CD1c-positive myeloid dendritic cell (primary cell): ENCODE measurements around the gene F2RL2.

Experiments used
- DNase-seq: peaks from one replicate; pipeline ENCODE4 v3.0.0-alpha.2; 2016; ENCODE audit errors: extremely low spot score

F2RL2 gene

DNA sequence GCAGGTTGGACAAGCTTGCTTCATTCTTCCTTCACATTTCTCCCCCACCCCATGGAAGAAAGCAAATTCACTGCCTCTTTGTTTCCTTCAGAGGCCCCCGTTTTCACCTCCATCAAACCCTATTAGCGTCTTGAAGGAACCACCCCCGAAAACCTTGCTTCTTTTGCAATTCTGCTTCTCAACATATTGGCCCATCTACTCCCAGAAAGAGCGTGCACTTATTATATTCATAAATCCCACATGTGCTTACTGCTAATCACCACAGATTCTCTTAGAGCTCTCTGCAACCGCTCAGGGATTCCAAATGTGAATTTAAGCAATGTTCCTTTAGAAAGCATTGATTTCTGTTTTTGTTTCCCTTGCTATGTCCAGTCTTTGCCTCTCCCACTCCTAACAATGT is 1.1 kb downstream of the F2RL2 start:
- DNase-seq: no peak

GRCh38 chr5:76620166-76620565 is 3.0 kb downstream of the F2RL2 start:
- DNase-seq: no peak

DNA sequence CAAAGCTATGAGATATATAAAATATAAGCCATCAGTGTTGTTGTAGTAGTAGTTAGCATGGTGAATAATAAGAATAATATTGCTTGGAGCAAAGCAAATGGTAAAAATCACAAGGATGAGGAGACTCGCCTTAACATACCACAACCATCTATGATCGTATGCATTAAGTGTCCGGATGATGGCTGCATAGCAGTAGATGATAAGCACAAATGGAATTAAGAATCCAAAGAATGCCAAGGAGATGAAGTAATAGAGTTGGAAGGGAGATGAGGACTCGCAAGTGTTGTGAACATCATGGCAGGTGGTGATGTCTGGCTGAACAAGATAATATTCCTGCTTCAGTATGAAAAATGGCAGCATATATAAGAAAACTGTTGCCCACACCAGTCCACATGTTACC is 5.5 kb downstream of the F2RL2 start:
- DNase-seq: no peak

DNA sequence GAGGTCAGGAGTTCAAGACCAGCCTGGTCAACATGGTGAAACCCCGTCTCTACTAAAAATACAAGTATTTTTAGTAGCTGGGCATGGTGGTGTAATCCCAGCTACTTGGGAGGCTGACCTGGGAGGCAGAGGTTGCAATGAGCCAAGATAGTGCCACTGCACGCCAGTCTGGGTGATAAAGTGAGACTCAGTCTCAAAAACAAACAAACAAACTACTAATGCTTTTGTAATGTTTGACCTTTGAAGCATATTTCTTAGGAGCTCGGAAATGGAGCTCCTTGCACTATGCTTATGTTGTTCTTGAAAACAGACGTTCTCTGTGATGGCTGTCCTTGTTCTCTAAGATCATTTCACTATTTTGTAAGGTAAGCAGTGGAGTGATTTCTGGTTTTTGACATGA is 6.0 kb downstream of the F2RL2 start:
- no peak for DNase-seq

DNA sequence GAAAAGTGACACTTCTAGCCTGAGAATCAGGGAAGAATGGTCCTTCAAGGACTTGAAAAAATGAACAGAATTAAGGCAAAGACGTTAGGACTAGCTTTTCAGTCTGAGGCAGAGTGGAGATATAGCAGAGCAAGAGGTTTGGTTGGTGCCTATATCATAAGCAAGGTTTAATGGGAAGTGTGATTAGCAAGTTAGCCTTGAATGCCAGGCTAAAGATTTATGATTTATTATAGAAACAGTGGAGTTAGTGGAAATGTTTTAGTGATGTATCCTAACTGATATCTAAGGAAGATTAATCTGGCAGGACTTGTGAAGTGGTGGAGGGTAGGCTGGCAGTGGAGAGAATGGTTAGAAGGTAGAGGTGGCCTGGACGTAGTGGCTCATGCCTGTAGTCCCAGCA is 7.0 kb downstream of the F2RL2 start:
- DNase-seq: no peak

DNA sequence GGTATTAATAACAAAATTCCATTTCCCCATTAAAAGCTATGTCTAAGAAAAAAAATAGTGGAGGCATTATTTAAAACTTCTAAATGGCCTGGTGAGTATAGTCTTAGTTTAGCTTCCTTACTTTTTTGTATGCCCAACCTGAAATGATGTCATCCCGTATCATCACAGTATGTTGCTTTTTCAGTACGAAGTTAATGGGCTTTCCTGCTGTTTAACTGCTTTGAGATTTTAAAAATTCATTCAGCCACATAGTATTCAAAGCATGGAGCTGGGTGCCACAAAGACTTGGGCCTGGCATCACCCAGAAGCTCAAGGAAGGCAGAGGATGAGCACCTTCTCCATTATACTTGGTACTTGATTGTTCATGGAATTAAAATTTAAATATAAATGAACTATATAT is 7.4 kb downstream of the F2RL2 start:
- DNase-seq: no peak

- no peak for DNase-seq
Observed at GRCh38 chr5:76612942-76613341, 10.3 kb downstream of the F2RL2 start.

DNA sequence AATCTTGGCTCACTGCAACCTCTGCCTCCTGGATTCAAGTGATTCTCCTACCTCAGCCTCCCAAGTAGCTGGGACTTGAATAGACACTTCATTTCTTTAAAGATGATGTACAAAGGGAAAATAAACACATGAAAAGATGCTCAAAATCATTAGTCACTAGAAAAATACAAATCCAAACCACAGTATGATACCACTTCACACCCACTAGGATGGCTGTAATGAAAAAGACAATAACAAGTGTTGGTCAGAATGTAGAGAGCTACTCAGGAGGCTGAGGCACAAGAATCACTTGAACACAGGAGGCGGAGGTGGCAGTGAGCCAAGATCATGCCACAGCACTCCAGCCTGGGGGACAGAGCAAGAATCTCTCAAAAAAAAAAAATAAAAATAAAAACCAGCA is 13.0 kb downstream of the F2RL2 start:
- no peak for DNase-seq

- peak; percentile 87 for DNase-seq
Observed at GRCh38 chr5:76608833-76609232, 14.4 kb downstream of the F2RL2 start.

- DNase-seq: no peak
Observed at GRCh38 chr5:76607353-76607871, 15.8 kb downstream of the F2RL2 start.

- DNase-seq: no peak
Observed at GRCh38 chr5:76606701-76607100, 16.5 kb downstream of the F2RL2 start.

DNA sequence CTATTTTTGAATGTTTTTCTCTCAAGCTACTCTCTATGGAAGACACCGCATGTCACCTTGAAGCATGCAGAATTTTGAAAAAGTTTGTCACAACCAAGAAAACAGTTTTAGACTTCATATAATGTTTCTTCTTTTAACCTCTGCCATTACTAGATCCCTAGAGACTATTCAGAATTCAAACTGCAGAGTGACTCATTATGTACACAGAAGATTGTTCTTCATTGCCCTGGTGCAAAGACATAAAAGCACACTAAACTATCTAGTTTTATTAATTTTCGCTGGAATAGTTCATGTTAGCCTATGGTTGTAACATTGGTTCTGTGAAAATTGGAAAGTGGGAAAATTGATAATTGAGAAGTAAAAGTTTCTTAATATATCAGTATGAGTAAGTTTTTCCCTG is 18.4 kb downstream of the F2RL2 start:
- no peak for DNase-seq

- DNase-seq: peak; percentile 77
Observed at GRCh38 chr5:76603991-76604390, 19.2 kb downstream of the F2RL2 start.

GRCh38 chr5:76602094-76602726 is 21.0 kb downstream of the F2RL2 start:
- DNase-seq: no peak

GRCh38 chr5:76601470-76601869 is 21.7 kb downstream of the F2RL2 start:
- DNase-seq: peak; percentile 79

DNA sequence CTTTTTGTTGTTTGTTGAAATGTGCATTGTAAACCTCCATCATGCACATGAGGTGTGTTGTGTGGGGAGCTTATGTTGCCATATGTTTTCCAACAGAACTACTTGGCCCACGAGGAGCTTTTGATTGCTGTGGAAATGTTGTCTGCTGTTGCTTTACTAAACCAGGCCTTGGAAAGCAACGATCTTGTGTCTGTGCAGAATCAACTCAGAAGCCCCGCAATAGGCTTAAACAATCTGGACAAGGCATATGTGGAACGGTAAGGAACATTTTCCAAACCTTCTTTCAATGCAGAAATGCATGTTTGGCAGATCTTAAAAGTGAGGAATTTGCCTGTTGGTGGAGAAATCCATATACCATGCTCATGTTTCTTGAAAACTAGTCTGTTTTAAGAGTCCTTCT is 22.5 kb downstream of the F2RL2 start:
- DNase-seq: no peak

GRCh38 chr5:76598531-76598930 is 24.7 kb downstream of the F2RL2 start:
- DNase-seq: no peak

DNA sequence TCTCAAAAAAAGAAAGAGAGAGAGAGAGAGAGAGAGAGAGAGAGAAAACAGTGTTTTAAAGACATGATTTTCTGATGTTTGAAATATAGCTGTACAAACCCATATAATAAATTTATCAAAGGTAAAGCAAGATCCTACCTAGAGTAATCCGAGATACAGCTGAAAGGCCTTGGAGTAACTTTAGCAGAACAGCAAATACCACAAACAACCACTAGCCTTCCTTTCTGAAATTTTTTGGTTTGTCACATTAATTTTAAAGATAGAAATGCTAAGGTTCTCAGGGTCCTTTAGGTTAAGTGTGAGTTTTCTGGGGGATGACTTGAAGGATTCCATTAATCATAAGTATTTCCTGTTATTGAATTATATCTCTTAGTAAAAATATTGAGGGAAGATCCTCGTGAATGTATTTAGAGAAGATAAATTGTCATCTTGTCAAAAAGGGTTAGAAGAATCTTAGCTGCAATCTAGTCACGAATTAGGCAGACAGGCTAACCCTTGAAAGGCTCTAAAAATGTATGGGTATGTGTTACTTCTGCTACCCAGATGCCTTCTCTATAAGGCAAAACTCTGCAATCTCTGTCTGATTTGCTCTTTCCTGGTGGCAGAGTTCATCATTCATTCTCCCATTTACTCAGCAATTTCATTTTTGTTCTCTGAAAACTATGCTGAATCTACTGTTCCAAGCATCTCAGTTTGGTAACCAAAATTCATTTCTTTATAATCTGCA is 27.3 kb downstream of the F2RL2 start:
- DNase-seq: no peak

DNA sequence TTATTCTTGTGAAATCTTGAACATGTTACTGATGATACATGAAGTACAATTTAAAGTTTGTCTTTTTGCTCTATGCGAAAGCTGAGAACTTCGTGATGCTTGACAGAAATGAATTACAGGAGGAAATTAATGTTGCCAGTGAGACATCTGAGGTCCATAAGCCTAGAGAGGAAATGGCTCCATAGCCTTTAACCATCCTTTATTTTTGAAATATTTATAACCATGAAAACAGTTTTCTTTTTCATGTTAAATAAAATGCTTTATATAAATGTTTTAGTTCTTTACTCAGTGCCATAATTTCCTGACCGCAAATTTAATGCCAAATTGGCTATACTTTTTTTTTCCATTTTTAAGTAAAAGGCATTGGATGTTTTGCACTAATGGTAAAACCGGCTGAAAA is 29.1 kb downstream of the F2RL2 start:
- DNase-seq: no peak

GRCh38 chr5:76592692-76593091 is 30.5 kb downstream of the F2RL2 start:
- DNase-seq: no peak

GRCh38 chr5:76591366-76591765 is 31.8 kb downstream of the F2RL2 start:
- DNase-seq: no peak

GRCh38 chr5:76590027-76590426 is 33.2 kb downstream of the F2RL2 start:
- peak; percentile 42 for DNase-seq

- DNase-seq: no peak
Observed at GRCh38 chr5:76586531-76586930, 36.7 kb downstream of the F2RL2 start.
